Mammary epithelial cell (primary cell): ENCODE data around the gene THAP12.

ENCODE experiments used
- CTCF ChIP-seq, 2 donors: IDR thresholded peaks in 1 of 2; conservative IDR thresholded peaks in 1 of 2; 2 replicates each; pipeline ENCODE4 v1.5.1; 2011 to 2012; ENCODE audit warnings: inconsistent platforms in 2 of 2, low read length in 2 of 2, mild to moderate bottlenecking in 2 of 2, control low read depth in 1 of 2, low read depth in 1 of 2; ENCODE audit not compliant: insufficient read depth in 1 of 2; ENCODE audit errors: extremely low read depth in 1 of 2
- EZH2 ChIP-seq: IDR thresholded peaks from 2 replicates; pipeline ENCODE4 v1.6.1; 2012; ENCODE audit warnings: low read length, inconsistent platforms, borderline replicate concordance

GRCh38 chr11:76415073-76415472 lies 34.1 kb upstream of the THAP12 start:
- TF ChIP-seq CTCF (conservative IDR thresholded peaks at IDR 0.05 in 1 of 2, IDR thresholded peaks at IDR 0.05 in 1 of 2; ENCODE audit: extremely low read depth in 1 of 2, insufficient read depth in 1 of 2, low read depth in 1 of 2, low read length in 2 of 2) (no peak), EZH2 (no peak)
